GM18870 (cell line): ENCODE data around the gene TWIST1.

Experiments used
- ATAC-seq: cut with Tn5 transposase; IDR thresholded peaks from one replicate; pipeline ENCODE4 v1.9.1; 2021; ENCODE audit warnings: moderate library complexity; ENCODE audit not compliant: unreplicated experiment

The TWIST1 gene

GRCh38 chr7:19113855-19114550 is 3.4 kb downstream of the TWIST1 start:
- no peak for ATAC-seq

GRCh38 chr7:19113002-19113350 is 4.5 kb downstream of the TWIST1 start:
- ATAC-seq: no peak

- ATAC-seq: no peak
These were observed 5.0 kb downstream of the TWIST1 start for GRCh38 chr7:19112274-19113001.

GRCh38 chr7:19111474-19112273 is 5.8 kb downstream of the TWIST1 start:
- no peak for ATAC-seq

GRCh38 chr7:19110776-19111175 is 6.7 kb downstream of the TWIST1 start:
- ATAC-seq: no peak

GRCh38 chr7:19110026-19110730 is 7.3 kb downstream of the TWIST1 start:
- no peak for ATAC-seq

GRCh38 chr7:19109000-19109946 is 8.2 kb downstream of the TWIST1 start:
- ATAC-seq: no peak

GRCh38 chr7:19107356-19108146 is 9.9 kb downstream of the TWIST1 start:
- no peak for ATAC-seq

GRCh38 chr7:19107081-19107355 is 10.4 kb downstream of the TWIST1 start:
- ATAC-seq: no peak

GRCh38 chr7:19106241-19107080 is 11.0 kb downstream of the TWIST1 start:
- no peak for ATAC-seq

- no peak for ATAC-seq
These were observed 11.9 kb downstream of the TWIST1 start for GRCh38 chr7:19105546-19105945.

- no peak for ATAC-seq
These were observed 12.6 kb downstream of the TWIST1 start for GRCh38 chr7:19104811-19105210.

GRCh38 chr7:19102884-19103283 is 14.6 kb downstream of the TWIST1 start:
- no peak for ATAC-seq

GRCh38 chr7:19101909-19102308 is 15.5 kb downstream of the TWIST1 start:
- no peak for ATAC-seq

- no peak for ATAC-seq
These were observed 16.0 kb downstream of the TWIST1 start for GRCh38 chr7:19101472-19101871.

- no peak for ATAC-seq
These were observed 17.5 kb downstream of the TWIST1 start for GRCh38 chr7:19099924-19100323.

GRCh38 chr7:19099194-19099593 is 18.2 kb downstream of the TWIST1 start:
- no peak for ATAC-seq

- ATAC-seq: no peak
These were observed 18.9 kb downstream of the TWIST1 start for GRCh38 chr7:19098510-19098909.
